D721Med (cell line): ENCODE results near the gene EIF3C.
"Not testable (repeated sequence)": the region's sequence is repeated elsewhere in the genome, so short reads cannot be mapped to it uniquely, and the experiment has no call there.

ENCODE experiments used
- DNase-seq: peaks from one replicate; pipeline ENCODE4 v3.0.0; 2011; ENCODE audit warnings: low spot score; ENCODE audit not compliant: insufficient read length
- FAIRE-seq: peaks from 2 replicates; lab custom pipeline; 2011; peaks lifted over from hg19 to GRCh38; lab: Jason Lieb, UNC

Gene EIF3C

GRCh38 chr16:28741295-28741694 lies 30.0 kb downstream of the EIF3C start:
- not testable (repeated sequence) for FAIRE-seq, DNase-seq

- DNase-seq, FAIRE-seq: not testable (repeated sequence)
Measured at GRCh38 chr16:28746618-28747350, 35.5 kb downstream of the EIF3C start.

GRCh38 chr16:28749997-28750465 lies 38.8 kb downstream of the EIF3C start:
- DNase-seq, FAIRE-seq: not testable (repeated sequence)

- not testable (repeated sequence) for DNase-seq, FAIRE-seq
Measured at GRCh38 chr16:28750469-28751067, 39.3 kb downstream of the EIF3C start.

GRCh38 chr16:28751487-28751886 lies 40.2 kb downstream of the EIF3C start, which contains the start of gene NPIPB9:
TSS of gene NPIPB9 (plus strand) at chr16:28751787.
- not testable (repeated sequence) for FAIRE-seq, DNase-seq

GRCh38 chr16:28781697-28782096 lies 70.4 kb downstream of the EIF3C start:
- not testable (repeated sequence) for FAIRE-seq, DNase-seq

GRCh38 chr16:28782357-28782756 lies 71.1 kb downstream of the EIF3C start:
- not testable (repeated sequence) for DNase-seq, FAIRE-seq
